Measurements from ENCODE around the gene RBM4B.

RBM4B gene

DNA sequence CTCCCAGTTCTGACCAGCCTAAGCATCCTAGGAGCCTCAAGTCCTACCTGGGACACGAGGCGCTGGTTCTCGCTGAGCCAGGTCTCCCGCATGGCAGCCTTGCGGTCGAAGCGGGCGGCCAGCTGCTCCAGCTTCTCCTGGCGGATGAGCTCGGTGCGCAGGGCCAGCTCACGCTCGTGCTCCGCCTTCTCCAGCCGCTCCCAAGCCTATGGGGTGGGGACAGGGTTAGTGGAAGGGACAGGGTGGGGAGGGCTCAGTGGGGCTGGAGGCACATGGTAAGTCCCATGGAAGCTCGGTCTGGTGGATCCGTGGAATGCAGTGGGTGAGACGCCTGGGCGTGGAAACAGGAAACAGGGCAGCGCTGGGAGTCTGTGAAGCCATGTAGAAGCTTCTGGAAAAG lies 30.4 kb upstream of the RBM4B start:
- no peak overlapping the region for H3K4me2 ChIP-seq (ENCODE audit: low read length)
- H3K9ac ChIP-seq = no peak overlapping the region
- no peaks in the 10 kb centered on the region for H3K36me3 ChIP-seq (ENCODE audit: control insufficient read depth, insufficient read depth, low read length)
- H3K4me3 ChIP-seq (ENCODE audit: low read depth, low read length) = no peak overlapping the region
- H3K4me1 ChIP-seq = no peaks in the 10 kb centered on the region
- TF ChIP-seq, protein P1, sequence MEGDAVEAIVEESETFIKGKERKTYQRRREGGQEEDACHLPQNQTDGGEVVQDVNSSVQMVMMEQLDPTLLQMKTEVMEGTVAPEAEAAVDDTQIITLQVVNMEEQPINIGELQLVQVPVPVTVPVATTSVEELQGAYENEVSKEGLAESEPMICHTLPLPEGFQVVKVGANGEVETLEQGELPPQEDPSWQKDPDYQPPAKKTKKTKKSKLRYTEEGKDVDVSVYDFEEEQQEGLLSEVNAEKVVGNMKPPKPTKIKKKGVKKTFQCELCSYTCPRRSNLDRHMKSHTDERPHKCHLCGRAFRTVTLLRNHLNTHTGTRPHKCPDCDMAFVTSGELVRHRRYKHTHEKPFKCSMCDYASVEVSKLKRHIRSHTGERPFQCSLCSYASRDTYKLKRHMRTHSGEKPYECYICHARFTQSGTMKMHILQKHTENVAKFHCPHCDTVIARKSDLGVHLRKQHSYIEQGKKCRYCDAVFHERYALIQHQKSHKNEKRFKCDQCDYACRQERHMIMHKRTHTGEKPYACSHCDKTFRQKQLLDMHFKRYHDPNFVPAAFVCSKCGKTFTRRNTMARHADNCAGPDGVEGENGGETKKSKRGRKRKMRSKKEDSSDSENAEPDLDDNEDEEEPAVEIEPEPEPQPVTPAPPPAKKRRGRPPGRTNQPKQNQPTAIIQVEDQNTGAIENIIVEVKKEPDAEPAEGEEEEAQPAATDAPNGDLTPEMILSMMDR (IDR thresholded peaks at IDR 0.05) = no peak
- no peaks in the 10 kb centered on the region for H3K79me2 ChIP-seq
- H3K27me3 ChIP-seq (ENCODE audit: control insufficient read depth, insufficient read depth, low read length) = no peaks in the 10 kb centered on the region
- no peak overlapping the region for H2AFZ ChIP-seq
- H3K27ac ChIP-seq = no peak overlapping the region
- no peaks in the 10 kb centered on the region for H3K9me3 ChIP-seq (ENCODE audit: control insufficient read depth, low read length)

DNA sequence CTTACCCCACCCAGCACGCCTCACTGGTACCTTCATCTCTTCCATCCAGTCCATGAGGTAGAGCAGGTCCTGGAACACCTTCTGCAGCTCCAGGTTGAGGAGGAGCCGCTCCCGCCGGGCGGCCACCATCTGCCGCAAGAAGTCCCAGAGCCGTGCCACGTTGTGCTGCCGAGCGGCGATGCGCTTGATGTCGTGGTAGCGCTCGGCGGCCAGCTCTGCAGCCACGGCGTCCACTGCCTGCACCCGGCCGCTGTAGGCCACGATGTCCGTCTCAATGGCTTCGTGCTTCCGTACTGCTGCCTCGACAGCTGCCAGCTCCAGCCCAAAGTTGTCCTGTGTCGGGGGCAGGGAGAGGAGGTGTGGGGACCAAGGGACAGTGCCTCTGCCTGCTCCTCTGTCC lies 29.8 kb upstream of the RBM4B start:
- TF ChIP-seq, protein P1 (IDR thresholded peaks at IDR 0.05) = no peak
- Histone ChIP-seq H3K4me3 (ENCODE audit: low read depth, low read length) (no peak overlapping the region), H3K9me3 (ENCODE audit: control insufficient read depth, low read length) (no peaks in the 10 kb centered on the region), H2AFZ (no peak overlapping the region), H3K9ac (no peak overlapping the region), H3K27me3 (ENCODE audit: control insufficient read depth, insufficient read depth, low read length) (no peaks in the 10 kb centered on the region), H3K4me1 (no peaks in the 10 kb centered on the region), H3K36me3 (ENCODE audit: control insufficient read depth, insufficient read depth, low read length) (no peaks in the 10 kb centered on the region), H3K27ac (no peak overlapping the region), H3K4me2 (ENCODE audit: low read length) (no peak overlapping the region), H3K79me2 (no peaks in the 10 kb centered on the region)

DNA sequence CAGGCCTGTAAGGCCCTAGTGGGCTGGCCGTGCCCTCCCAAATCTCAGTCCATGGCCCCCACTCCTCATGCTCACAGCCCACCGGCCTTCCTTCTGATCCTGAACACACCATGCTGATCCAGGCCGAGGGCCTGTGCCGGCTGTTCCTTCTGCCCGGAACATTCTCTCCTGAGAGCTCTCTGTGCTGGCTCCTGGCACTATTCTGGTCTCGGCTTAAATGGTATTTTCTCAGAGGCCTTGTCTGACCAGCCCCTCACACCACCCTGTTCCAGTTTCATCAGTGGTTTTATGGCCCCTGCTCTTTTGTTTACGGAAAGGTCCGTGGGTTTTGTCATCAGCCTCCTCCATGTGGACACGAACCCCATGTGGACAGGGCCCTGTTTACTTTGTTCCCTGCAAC lies 29.3 kb upstream of the RBM4B start:
- no peaks in the 10 kb centered on the region for H3K36me3 ChIP-seq (ENCODE audit: control insufficient read depth, insufficient read depth, low read length)
- no peaks in the 10 kb centered on the region for H3K4me1 ChIP-seq
- no peak overlapping the region for H3K27ac ChIP-seq
- no peak overlapping the region for H2AFZ ChIP-seq
- TF ChIP-seq, protein P1 (IDR thresholded peaks at IDR 0.05) = no peak
- no peak overlapping the region for H3K4me2 ChIP-seq (ENCODE audit: low read length)
- no peak overlapping the region for H3K9ac ChIP-seq
- no peaks in the 10 kb centered on the region for H3K9me3 ChIP-seq (ENCODE audit: control insufficient read depth, low read length)
- H3K79me2 ChIP-seq = no peaks in the 10 kb centered on the region
- no peaks in the 10 kb centered on the region for H3K27me3 ChIP-seq (ENCODE audit: control insufficient read depth, insufficient read depth, low read length)
- no peak overlapping the region for H3K4me3 ChIP-seq (ENCODE audit: low read depth, low read length)

DNA sequence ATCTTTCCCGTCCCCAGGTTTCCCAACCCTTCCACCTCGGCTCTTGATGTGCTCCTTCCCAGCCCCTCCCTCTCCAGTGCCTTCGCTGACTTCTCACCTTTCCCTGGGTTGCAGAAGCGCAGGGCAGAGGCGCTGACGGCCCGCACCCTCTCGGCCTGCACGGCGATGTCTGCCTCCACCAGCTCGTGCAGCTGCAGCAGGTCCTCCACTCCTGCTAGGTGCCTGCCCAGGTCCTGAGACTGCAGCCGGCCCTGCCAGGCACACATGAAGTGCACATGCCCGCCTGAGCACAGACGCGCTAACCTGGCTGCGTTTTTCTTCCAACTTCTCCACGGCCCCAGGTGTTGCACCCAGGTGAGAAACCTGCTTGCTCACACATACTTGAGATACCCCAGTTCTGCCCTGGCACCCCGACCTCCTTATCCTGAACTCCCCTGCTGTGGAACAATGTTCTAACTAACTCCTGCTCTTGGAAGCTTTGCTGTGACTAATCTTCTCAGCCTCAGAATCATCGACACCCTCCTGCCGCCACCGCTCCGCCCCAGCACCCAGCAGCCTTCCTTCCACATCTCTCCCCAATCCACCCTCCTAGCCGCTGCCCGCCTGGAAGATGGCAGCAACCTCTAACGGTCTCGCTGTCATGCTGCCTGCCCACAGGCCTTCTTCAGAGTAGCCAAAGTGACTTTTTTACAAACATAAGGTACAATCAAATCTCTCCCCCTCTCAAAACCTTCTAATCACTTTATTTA lies 28.1 kb upstream of the RBM4B start:
- no peak overlapping the region for H3K4me2 ChIP-seq (ENCODE audit: low read length)
- no peak overlapping the region for H3K27ac ChIP-seq
- no peaks in the 10 kb centered on the region for H3K4me1 ChIP-seq
- no peaks in the 10 kb centered on the region for H3K36me3 ChIP-seq (ENCODE audit: control insufficient read depth, insufficient read depth, low read length)
- H3K4me3 ChIP-seq (ENCODE audit: low read depth, low read length) = no peak overlapping the region
- no peak overlapping the region for H2AFZ ChIP-seq
- TF ChIP-seq, protein P1 (IDR thresholded peaks at IDR 0.05) = no peak
- H3K9ac ChIP-seq = no peak overlapping the region
- H3K27me3 ChIP-seq (ENCODE audit: control insufficient read depth, insufficient read depth, low read length) = no peaks in the 10 kb centered on the region
- H3K79me2 ChIP-seq = no peaks in the 10 kb centered on the region
- H3K9me3 ChIP-seq (ENCODE audit: control insufficient read depth, low read length) = no peaks in the 10 kb centered on the region
